ENCODE data around the gene GREB1L. TPM values are rescaled to one million over a fixed set of nuclear protein-coding genes. Genes with fewer than 3 reads are reported as not detected.
A peak's percentile ranks its signal among the peaks of the same experiment; 100 is the strongest.

GREB1L gene
- total RNA-seq, 2 donors from 2014 or later = 0.20 to 0.58 TPM

DNA sequence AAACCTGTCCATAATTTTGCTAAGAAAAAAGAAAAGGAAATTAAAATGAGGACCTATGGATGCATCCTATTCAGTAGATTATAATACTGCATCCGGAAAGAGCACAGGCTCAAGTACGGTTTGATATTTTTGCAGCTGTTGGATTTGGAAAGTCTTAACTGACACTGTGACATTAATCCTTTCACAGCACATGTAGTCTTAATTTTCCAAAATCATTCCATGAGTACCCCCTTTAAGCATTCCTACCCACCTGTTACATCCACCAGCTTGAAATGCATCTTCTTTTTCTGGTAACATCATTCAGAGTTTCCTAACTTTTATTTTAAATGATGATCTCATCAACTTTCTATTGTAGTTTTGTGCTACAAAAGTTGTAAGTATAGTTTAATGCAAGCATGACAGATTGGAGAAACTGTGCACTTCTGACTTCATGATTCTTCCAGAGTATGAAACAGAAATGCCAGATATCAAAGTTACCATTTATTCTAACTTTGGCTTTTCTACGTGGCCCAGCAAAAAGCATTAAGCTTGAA lies 244.9 kb downstream of the GREB1L start:
- TF ChIP-seq, protein P1, sequence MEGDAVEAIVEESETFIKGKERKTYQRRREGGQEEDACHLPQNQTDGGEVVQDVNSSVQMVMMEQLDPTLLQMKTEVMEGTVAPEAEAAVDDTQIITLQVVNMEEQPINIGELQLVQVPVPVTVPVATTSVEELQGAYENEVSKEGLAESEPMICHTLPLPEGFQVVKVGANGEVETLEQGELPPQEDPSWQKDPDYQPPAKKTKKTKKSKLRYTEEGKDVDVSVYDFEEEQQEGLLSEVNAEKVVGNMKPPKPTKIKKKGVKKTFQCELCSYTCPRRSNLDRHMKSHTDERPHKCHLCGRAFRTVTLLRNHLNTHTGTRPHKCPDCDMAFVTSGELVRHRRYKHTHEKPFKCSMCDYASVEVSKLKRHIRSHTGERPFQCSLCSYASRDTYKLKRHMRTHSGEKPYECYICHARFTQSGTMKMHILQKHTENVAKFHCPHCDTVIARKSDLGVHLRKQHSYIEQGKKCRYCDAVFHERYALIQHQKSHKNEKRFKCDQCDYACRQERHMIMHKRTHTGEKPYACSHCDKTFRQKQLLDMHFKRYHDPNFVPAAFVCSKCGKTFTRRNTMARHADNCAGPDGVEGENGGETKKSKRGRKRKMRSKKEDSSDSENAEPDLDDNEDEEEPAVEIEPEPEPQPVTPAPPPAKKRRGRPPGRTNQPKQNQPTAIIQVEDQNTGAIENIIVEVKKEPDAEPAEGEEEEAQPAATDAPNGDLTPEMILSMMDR (IDR thresholded peaks at IDR 0.05) = no peak
- Histone ChIP-seq H3K4me1 (no peaks in the 10 kb centered on the region), H3K9me3 (no peaks in the 10 kb centered on the region), H3K27ac (no peak overlapping the region), H3K4me3 (no peak overlapping the region), H3K27me3 (no peaks in the 10 kb centered on the region), H3K36me3 (no peaks in the 10 kb centered on the region), H3K9ac (ENCODE audit: low read depth in 2 of 2, low read length in 2 of 2) (no peak overlapping the region)
- intact Hi-C loops (cut with DNase I) = no loop called here
- DNase-seq = no peak

DNA sequence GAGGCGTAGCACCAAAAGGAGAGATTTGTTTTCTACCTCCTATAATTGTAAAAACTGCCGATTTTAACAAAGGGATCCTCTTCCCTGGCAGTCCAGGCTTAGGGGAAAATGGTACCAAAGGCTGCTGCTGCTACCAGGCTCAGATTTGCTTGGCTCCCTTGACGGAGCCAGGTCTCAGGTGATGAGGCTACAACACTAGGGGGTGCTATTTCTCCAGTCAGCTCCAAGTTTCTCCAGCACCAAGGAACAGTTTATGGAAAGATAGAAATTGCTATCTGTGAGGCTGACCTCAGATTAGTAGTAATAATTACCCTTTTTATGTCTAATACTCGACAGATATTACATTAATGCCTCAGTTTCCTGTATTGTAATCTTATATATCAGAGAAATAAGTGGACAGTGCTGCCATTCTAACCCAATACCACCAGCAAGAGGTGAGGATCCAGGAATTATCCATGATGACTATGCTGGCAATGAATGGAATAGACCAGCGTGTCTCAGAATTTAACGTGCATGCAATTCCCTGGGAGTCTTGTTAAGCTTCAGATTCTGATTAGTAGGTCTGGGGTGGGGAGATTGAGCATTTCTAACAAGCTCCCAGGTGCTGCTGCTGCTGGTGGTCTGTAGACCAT lies 247.2 kb downstream of the GREB1L start:
- TF ChIP-seq, protein P1 (IDR thresholded peaks at IDR 0.05) = peak; percentile 75
- Histone ChIP-seq H3K27ac (no peak overlapping the region), H3K4me3 (no peak overlapping the region), H3K36me3 (no peaks in the 10 kb centered on the region), H3K9ac (ENCODE audit: low read depth in 2 of 2, low read length in 2 of 2) (no peak overlapping the region), H3K4me1 (no peaks in the 10 kb centered on the region), H3K27me3 (no peaks in the 10 kb centered on the region), H3K9me3 (no peaks in the 10 kb centered on the region)
- intact Hi-C loops (cut with DNase I) = no loop called here
- peak; percentile 49 for DNase-seq

DNA sequence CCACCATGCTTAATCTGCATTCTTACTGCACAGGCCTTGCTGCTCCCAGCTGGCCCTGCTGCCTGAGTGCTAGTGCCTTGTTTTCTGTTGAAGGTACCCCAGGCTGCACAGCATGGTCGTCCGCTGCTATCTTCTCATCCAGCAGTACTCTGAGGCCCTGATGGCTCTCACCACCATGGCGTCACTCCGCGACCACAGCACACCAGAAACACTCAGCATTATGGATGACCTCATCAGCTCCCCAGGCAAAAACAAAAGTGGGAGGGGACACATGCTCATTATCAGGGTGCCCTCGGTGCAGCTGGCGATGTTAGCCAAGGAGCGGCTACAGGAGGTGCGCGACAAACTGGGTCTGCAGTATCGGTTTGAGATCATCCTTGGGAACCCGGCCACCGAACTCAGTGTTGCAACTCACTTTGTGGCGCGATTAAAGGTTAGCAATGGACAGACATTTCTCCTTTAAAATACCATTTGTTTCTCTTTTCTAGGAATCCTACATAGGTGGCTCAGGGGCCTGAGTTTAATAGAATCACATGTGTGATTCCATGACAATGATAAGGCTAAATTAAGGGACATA lies 248.0 kb downstream of the GREB1L start:
- Histone ChIP-seq H3K27me3 (no peaks in the 10 kb centered on the region), H3K27ac (no peak overlapping the region), H3K4me1 (no peaks in the 10 kb centered on the region), H3K9ac (ENCODE audit: low read depth in 2 of 2, low read length in 2 of 2) (no peak overlapping the region), H3K9me3 (no peaks in the 10 kb centered on the region), H3K36me3 (no peaks in the 10 kb centered on the region), H3K4me3 (no peak overlapping the region)
- intact Hi-C loops (cut with DNase I) = no loop called here
- TF ChIP-seq, protein P1 (IDR thresholded peaks at IDR 0.05) = no peak
- DNase-seq = no peak

DNA sequence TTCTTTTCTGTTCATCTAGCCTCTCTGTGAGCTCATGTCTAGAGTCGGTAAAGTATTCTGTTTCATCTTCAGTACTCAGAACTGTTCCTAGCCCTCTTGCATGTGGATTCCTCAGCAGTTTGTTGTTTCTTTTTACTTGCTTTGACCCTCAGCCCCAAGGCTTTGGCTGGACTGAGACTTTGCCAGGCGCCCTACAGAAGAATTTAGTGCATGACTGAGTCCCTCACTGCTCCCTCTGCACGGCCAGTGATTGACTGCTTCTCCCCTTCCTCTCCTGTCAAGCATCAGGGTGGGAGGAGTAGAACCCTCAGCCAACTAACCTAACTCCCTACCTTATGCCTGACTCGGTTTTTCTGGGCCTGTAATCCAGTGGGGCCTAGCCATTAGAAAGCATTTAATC lies 248.7 kb downstream of the GREB1L start:
- Histone ChIP-seq H3K4me1 (no peaks in the 10 kb centered on the region), H3K9me3 (no peaks in the 10 kb centered on the region), H3K9ac (ENCODE audit: low read depth in 2 of 2, low read length in 2 of 2) (no peak overlapping the region), H3K4me3 (no peak overlapping the region), H3K27ac (no peak overlapping the region), H3K36me3 (no peaks in the 10 kb centered on the region), H3K27me3 (no peaks in the 10 kb centered on the region)
- intact Hi-C loops (cut with DNase I) = no loop called here
- DNase-seq = no peak
- TF ChIP-seq, protein P1 (IDR thresholded peaks at IDR 0.05) = no peak

DNA sequence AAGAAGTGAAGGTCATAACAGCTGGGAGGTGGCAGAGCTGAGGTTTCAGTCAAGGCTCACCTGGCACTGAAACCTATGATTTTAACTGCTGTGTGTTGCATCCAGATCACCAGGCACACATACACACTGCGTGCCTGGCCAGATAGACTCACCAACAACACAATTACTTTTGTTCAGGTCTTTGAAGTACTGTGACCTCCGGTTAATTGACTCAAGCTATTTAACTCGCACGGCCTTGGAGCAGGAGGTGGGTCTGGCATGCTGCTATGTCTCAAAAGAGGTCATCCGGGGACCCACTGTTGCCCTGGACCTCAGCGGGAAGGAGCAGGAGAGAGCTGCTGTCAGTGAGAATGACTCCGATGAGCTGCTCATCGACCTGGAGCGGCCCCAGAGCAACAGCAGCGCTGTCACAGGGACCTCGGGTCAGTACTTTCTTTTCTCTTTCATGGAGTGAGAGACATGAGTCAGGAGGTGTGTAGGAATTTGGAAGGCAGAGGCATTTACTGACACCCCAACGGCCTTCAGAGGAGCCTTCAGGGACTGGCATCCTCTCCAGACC lies 254.3 kb downstream of the GREB1L start:
- DNase-seq = no peak
- Histone ChIP-seq H3K9me3 (no peaks in the 10 kb centered on the region), H3K27me3 (no peaks in the 10 kb centered on the region), H3K4me3 (no peak overlapping the region), H3K36me3 (no peaks in the 10 kb centered on the region), H3K27ac (no peak overlapping the region), H3K9ac (ENCODE audit: low read depth in 2 of 2, low read length in 2 of 2) (no peak overlapping the region), H3K4me1 (no peaks in the 10 kb centered on the region)
- intact Hi-C loops (cut with DNase I) = no loop called here
- TF ChIP-seq, protein P1 (IDR thresholded peaks at IDR 0.05) = no peak

All from colonic mucosa (tissue), 4 donors.